ENCODE measurements around the gene SLC18A3.

Gene SLC18A3

DNA sequence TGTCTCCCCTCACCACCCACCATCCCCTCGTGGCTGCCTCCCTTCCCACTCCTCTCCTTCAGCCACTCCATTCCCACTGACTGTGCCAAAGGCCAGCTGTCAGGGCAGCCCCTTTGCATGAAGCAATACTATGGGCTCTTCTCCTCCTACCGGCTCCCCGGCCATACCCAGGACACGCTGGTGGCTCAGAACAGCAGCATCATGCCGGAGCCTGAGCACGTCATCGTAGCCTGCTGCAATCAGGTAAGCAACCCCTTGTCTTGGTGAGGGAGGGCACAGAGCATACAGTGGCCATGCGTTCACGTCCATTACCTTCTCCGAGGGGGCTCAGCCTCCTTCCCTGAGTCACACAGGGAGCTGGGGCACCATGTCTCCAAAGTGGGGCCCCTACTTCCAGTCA is 15.3 kb downstream of the SLC18A3 start:
- TF ChIP-seq, protein P1, sequence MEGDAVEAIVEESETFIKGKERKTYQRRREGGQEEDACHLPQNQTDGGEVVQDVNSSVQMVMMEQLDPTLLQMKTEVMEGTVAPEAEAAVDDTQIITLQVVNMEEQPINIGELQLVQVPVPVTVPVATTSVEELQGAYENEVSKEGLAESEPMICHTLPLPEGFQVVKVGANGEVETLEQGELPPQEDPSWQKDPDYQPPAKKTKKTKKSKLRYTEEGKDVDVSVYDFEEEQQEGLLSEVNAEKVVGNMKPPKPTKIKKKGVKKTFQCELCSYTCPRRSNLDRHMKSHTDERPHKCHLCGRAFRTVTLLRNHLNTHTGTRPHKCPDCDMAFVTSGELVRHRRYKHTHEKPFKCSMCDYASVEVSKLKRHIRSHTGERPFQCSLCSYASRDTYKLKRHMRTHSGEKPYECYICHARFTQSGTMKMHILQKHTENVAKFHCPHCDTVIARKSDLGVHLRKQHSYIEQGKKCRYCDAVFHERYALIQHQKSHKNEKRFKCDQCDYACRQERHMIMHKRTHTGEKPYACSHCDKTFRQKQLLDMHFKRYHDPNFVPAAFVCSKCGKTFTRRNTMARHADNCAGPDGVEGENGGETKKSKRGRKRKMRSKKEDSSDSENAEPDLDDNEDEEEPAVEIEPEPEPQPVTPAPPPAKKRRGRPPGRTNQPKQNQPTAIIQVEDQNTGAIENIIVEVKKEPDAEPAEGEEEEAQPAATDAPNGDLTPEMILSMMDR (IDR thresholded peaks at IDR 0.05; ENCODE audit: low read depth, low read length, missing control alignments): no peak
- DNase-seq (ENCODE audit: low read depth): no peak
- H3K4me3 ChIP-seq (ENCODE audit: low read depth, low read length): no peak overlapping the region

DNA sequence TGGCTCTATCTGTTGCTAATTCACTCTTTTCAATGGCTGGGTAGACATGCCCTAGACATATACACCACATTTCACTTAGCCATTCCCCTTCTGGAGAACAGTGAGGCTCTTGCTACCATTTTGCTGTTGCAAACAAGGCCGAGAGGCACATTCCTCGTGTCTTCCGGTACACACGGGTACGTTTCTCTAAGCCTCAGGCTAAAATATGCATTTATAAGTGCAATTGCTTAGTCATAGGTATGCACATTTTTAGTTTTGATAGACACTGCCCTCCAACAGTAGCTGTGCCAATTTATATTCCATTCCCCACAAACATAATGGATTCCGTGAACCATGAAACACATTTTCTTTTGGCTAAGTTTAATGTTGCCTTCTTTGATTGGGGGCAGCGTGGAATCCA is 16.9 kb downstream of the SLC18A3 start:
- TF ChIP-seq, protein P1 (IDR thresholded peaks at IDR 0.05; ENCODE audit: low read depth, low read length, missing control alignments): no peak

DNA sequence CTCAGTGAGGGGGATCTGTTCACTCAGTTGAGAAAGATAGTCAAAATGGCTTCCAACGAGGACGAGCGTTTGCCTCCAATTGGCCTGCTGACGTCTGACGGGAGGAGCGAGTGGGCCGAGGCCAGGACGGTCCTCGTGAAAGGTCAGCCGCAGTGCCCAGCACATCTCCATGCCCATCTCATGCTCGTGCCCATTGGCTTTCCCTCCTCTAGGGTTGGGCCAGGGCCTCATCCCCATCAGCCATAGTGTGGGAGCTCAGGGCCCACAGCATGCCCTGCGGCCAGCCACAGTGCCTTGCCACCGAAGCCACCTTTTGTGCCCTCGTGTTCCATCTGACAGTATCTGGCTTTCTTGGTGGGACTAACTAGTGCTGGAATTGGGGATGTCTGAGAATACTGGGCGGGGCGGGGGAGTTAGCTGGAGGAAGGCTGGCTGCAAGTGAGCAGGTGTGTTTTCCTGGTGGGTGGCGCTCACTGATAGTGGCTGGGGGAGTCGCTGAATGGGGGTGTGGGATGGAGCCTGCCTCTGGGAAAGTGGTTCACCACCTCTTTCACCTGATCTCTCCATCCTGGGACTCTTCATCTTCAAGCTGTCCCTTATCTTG is 17.6 kb downstream of the SLC18A3 start:
- TF ChIP-seq, protein P1 (IDR thresholded peaks at IDR 0.05; ENCODE audit: low read depth, low read length, missing control alignments): no peak
- no peak for DNase-seq (ENCODE audit: low read depth)
- no peak overlapping the region for H3K4me3 ChIP-seq (ENCODE audit: low read depth, low read length)

More for the DNA sequence above, 16.9 kb downstream of the SLC18A3 start:
- no peak overlapping the region for H3K4me3 ChIP-seq (ENCODE audit: low read depth, low read length)
- DNase-seq (ENCODE audit: low read depth): no peak

DNA sequence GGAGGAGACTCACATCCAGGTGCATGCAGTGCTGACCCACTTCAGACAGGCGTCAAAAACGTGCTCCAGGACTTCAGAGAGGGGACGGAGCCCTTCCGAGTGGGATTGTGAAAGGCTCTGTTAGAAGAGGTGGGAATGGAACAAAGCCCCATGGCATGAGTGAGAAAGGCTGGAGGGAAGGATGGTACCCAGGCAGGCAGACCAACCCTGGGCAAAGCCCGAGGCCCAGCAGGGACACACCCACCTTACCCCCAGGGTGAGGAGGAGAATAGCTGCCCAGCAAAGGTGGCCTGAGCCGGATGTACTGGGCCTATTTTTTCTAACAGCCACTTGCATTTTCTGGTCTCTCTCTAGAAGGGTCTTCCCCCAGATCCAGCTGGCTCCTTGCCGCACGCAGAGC is 18.5 kb downstream of the SLC18A3 start:
- TF ChIP-seq, protein P1 (IDR thresholded peaks at IDR 0.05; ENCODE audit: low read depth, low read length, missing control alignments): no peak

DNA sequence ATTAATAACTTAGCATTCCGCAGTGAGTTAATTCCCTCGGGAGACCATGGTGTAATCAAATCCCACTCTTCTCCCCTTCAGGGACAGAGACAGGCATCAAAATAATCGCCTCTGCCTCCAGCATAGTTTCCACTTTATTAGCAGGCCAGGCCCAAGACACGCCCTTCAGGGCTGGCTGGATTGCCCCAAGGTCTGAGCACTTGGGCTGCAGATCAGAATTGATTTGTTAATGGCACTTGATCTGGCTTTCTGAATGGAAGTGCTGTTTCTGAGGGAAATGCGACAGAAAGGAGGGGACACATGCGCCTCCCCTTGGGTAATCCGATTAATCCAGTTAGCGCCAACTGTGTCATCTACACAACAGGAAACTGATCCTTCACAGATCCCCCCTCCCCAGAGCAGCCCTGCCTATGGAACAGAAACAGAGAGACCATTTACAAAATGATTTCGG is 19.3 kb downstream of the SLC18A3 start:
- TF ChIP-seq, protein P1 (IDR thresholded peaks at IDR 0.05; ENCODE audit: low read depth, low read length, missing control alignments): no peak
- DNase-seq (ENCODE audit: low read depth): no peak
- H3K4me3 ChIP-seq (ENCODE audit: low read depth, low read length): no peak overlapping the region

More for the DNA sequence above, 18.5 kb downstream of the SLC18A3 start:
- no peak overlapping the region for H3K4me3 ChIP-seq (ENCODE audit: low read depth, low read length)
- DNase-seq (ENCODE audit: low read depth): no peak

DNA sequence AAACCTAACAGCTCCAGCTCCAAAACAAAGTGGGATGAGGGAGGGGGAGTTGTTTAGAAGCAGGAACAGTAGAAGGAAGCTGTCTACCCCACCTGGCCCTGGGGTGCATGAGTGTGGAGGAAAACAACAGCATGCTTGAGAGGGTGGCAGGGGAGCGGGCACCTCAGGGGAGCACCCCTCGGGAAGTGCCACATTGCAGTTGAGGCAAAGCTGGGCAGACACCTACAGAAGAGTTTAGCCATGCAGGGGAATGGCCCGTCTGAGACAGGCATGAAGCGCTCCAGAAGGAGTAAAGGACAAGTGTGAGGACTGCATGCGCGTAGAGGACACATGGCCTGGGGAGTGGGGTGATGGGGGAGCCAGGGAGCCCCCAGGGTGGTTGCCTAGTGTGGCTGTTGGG is 21.9 kb downstream of the SLC18A3 start:
- TF ChIP-seq, protein P1 (IDR thresholded peaks at IDR 0.05; ENCODE audit: low read depth, low read length, missing control alignments): no peak
- no peak overlapping the region for H3K4me3 ChIP-seq (ENCODE audit: low read depth, low read length)
- DNase-seq (ENCODE audit: low read depth): no peak
